Spleen (tissue), 7 donors: ENCODE measurements around the gene PDCD11.
A peak's percentile ranks its signal among the peaks of the same experiment; 100 is the strongest.

ENCODE experiments used
- POLR2A ChIP-seq, 3 donors: fragments of 450-650 bp; IDR thresholded peaks; one replicate each; pipeline ENCODE4 v1.5.1; 2017; ENCODE audit warnings: antibody characterized with exemption in 3 of 3, mild to moderate bottlenecking in 1 of 3
- POLR2AphosphoS5 ChIP-seq, 3 donors: sonication (generic); formaldehyde crosslinking; IDR thresholded peaks; one replicate each; pipeline ENCODE4 v1.5.1; 2017; ENCODE audit warnings: antibody characterized with exemption in 3 of 3
- TF ChIP-seq, protein P1 (sequence below), 11 experiments: fragments of 200-600 bp in 7 of 11; fragments of 450-650 bp in 4 of 11; sonication (generic) in 4 of 11; IDR thresholded peaks in 8 of 11; conservative IDR thresholded peaks in 3 of 11; 1 replicate in 7 of 11; 2 replicates in 4 of 11; pipeline versions ENCODE4 v1.4.0 to v1.8.0; 2016 to 2021; ENCODE audit warnings: antibody characterized with exemption in 11 of 11, inconsistent platforms in 4 of 11, mild to moderate bottlenecking in 1 of 11
- donor health status: DM: no; HTN: no; CAD: no; lungs with moderate emphysema.
- donor health status: DM: no; HTN: no; CAD: no.
- donor health status: DM: no; HTN: no; CAD: no.

DNA sequence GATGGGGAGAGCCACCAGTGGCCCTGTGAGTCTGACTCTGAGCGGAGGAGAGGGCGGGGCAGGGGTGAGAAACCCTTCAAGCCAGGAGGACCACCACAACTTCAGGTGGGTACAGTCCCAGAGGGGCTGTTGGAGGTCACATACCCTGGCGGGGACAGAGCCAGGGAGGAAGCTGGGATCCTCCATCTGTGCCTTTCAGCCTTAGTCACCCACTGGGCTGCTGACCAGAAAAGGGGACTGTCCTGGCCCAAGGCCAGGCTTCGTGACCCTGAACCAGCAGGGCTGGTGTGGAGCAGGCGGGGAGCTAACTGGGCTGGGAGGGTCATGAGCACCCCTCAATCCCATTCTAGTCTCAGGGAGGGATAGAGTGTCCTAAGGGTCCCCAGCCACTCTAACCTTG is 84.1 kb downstream of the PDCD11 start:
- TF ChIP-seq, protein P1, sequence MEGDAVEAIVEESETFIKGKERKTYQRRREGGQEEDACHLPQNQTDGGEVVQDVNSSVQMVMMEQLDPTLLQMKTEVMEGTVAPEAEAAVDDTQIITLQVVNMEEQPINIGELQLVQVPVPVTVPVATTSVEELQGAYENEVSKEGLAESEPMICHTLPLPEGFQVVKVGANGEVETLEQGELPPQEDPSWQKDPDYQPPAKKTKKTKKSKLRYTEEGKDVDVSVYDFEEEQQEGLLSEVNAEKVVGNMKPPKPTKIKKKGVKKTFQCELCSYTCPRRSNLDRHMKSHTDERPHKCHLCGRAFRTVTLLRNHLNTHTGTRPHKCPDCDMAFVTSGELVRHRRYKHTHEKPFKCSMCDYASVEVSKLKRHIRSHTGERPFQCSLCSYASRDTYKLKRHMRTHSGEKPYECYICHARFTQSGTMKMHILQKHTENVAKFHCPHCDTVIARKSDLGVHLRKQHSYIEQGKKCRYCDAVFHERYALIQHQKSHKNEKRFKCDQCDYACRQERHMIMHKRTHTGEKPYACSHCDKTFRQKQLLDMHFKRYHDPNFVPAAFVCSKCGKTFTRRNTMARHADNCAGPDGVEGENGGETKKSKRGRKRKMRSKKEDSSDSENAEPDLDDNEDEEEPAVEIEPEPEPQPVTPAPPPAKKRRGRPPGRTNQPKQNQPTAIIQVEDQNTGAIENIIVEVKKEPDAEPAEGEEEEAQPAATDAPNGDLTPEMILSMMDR (IDR thresholded peaks at IDR 0.05 in 8 of 11, conservative IDR thresholded peaks at IDR 0.05 in 3 of 11) = no peak
- TF ChIP-seq POLR2A (IDR thresholded peaks at IDR 0.05) = no peak
- TF ChIP-seq POLR2AphosphoS5 (IDR thresholded peaks at IDR 0.05) = peak; percentile 8 to 25 (median 20)
